Lung (tissue), 12 donors: ENCODE data around the gene LONRF2. TPM values are rescaled to one million over a fixed set of nuclear protein-coding genes. Genes with fewer than 3 reads are reported as not detected.

Source experiments
- ATAC-seq: fragments of 200-7000 bp; cut with Tn5 transposase; one replicate; pipeline ENCODE4 v1.9.1; 2020; ENCODE audit warnings: moderate number of reproducible peaks; ENCODE audit not compliant: insufficient read depth, low FRiP score
- DNase-seq, 3 donors: peaks; one replicate each; pipeline ENCODE4 v3.0.0-alpha.2; 2013 to 2017
- H3K27ac ChIP-seq, 2 donors: one replicate each; pipeline ENCODE4 v1.5.1; 2013; ENCODE audit warnings: mild to moderate bottlenecking in 2 of 2, moderate library complexity in 2 of 2, control low read depth in 1 of 2, inconsistent platforms in 1 of 2, low read depth in 1 of 2, low read length in 1 of 2
- H3K27me3 ChIP-seq, 3 donors: one replicate each; pipeline ENCODE4 v1.5.1; 2013; ENCODE audit warnings: low read length in 2 of 3; ENCODE audit not compliant: control insufficient read depth in 3 of 3, insufficient read depth in 3 of 3
- H3K36me3 ChIP-seq, 4 donors: one replicate each; pipeline ENCODE4 v1.5.1; 2013; ENCODE audit warnings: low read length in 4 of 4, mild to moderate bottlenecking in 1 of 4, moderate library complexity in 1 of 4; ENCODE audit not compliant: control insufficient read depth in 4 of 4, insufficient read depth in 4 of 4
- H3K4me1 ChIP-seq, 5 donors: one replicate each; pipeline ENCODE4 v1.5.1; 2013; ENCODE audit warnings: low read length in 5 of 5, mild to moderate bottlenecking in 2 of 5, moderate library complexity in 1 of 5; ENCODE audit not compliant: control insufficient read depth in 5 of 5, insufficient read depth in 5 of 5
- H3K4me3 ChIP-seq: one replicate; pipeline ENCODE4 v1.5.1; 2013; ENCODE audit warnings: mild to moderate bottlenecking, control low read depth, moderate library complexity
- H3K9ac ChIP-seq, 2 donors: one replicate each; pipeline ENCODE4 v1.5.1; 2013; ENCODE audit warnings: low read length in 2 of 2, control low read depth in 1 of 2; ENCODE audit not compliant: insufficient read depth in 1 of 2
- H3K9me3 ChIP-seq, 4 donors: one replicate each; pipeline ENCODE4 v1.5.1; 2013; ENCODE audit warnings: low read length in 3 of 4, mild to moderate bottlenecking in 1 of 4, moderate library complexity in 1 of 4; ENCODE audit not compliant: control insufficient read depth in 4 of 4, insufficient read depth in 3 of 4
- WGBS, 2 donors: extraction: QIAGEN DNeasy Blood & Tissue Kit; methylation state at CpG; one replicate each; pipeline ENCODE4 v1.1.7; 2013; 5-methylcytosine and 5-hydroxymethylcytosine counted together
- polyA plus RNA-seq, 2 donors: library from polyadenylated mRNA; stranded (reverse); fragments of 200-250 nt; gene quantifications; one replicate each; pipeline ENCODE4 v1.2.1, GENCODE V29; 2013
- total RNA-seq, 2 donors: library from RNA; depleted of rRNA in 1 of 2; stranded (reverse); fragments of >200 nt in 1 of 2; gene quantifications; one replicate each; pipeline ENCODE4 v1.2.1, GENCODE V29; 2014 to 2021
- TF ChIP-seq, protein P1 (sequence below): IDR thresholded peaks from 2 replicates; pipeline ENCODE4 v1.5.1; 2012; ENCODE audit warnings: mild to moderate bottlenecking; ENCODE audit errors: control extremely low read depth, extremely low read depth
- donor health status: control.
- donor health status: control.
- donor health status: Bipolar disorder and iron deficiency.
- donor health status: healthy.
- donor health status: DM: yes; HTN: yes; CAD: no.

LONRF2 gene
- total and polyA plus RNA-seq, 4 donors: 0.38 to 5.2 (median 2.6) TPM

DNA sequence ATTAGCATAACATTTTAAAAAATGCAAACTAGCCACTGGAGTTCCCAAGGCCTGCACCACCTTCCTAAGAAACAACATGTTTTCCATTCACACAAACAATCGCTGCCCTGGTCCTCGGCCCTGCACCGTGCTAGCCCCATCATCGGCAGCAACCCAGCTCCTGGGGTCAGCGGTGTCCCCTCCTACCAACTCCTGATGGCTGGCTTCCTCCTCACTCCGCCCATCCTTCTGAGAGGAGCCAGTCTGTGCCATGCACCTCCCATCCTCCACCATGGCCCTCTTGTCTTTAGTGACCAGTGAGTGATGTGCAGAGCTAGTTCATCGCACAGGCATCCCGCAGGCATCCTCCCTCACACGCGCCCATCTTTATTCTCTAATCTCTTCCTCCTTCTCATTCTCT, 81.9 kb downstream of the LONRF2 start:
- Histone ChIP-seq H3K27me3 (no peaks in the 10 kb centered on the region), H3K4me3 (no peak overlapping the region), H3K9ac (no peak overlapping the region), H3K36me3 (no peaks in the 10 kb centered on the region), H3K27ac (no peak overlapping the region), H3K4me1 (peaks cover 0 to 37% (median 3%) of the 10 kb centered on the region in 5 donors), H3K9me3 (no peaks in the 10 kb centered on the region)
- DNase-seq: no peak
- TF ChIP-seq, protein P1, sequence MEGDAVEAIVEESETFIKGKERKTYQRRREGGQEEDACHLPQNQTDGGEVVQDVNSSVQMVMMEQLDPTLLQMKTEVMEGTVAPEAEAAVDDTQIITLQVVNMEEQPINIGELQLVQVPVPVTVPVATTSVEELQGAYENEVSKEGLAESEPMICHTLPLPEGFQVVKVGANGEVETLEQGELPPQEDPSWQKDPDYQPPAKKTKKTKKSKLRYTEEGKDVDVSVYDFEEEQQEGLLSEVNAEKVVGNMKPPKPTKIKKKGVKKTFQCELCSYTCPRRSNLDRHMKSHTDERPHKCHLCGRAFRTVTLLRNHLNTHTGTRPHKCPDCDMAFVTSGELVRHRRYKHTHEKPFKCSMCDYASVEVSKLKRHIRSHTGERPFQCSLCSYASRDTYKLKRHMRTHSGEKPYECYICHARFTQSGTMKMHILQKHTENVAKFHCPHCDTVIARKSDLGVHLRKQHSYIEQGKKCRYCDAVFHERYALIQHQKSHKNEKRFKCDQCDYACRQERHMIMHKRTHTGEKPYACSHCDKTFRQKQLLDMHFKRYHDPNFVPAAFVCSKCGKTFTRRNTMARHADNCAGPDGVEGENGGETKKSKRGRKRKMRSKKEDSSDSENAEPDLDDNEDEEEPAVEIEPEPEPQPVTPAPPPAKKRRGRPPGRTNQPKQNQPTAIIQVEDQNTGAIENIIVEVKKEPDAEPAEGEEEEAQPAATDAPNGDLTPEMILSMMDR: no peak
- ATAC-seq: no peak
- 97 to 98% methylated on average over 10 of the region's 10 CpGs for WGBS, 2 donors

DNA sequence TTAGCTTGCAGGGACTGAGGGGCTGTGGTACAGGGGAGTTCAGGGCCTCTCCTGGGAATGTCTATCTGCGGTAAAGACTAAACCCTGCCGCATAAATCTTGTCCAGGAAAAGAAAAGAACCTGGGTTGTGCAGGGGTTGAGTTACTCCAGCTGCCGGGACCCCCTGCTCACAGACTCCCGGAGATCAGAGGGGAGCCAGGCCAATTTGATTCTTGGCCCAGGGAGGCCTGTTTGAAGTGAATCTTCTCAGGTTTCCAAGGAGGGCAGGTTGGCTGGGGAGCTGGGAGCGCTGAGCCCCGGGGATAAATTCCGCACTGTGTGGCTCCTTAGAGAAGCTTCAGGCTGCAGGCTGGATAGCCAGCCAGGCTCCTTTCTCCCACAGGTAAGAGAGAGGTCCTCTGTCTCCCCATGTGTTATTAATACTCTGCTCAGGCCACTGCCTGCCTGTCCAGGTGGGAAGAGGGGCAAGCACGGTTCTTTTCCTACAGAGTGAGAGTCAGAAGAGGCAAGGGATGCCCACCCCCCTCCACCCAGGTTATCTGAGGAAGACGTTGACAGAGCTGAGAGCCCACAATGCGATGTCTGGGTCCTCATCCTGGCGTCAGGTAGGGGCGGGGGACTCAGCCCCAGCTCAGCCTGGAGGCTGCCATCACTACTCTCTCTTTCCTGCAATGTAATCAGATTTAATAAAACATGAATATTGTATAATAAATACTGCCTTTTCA, 82.7 kb downstream of the LONRF2 start:
- 89 to 92% methylated on average over 12 of the region's 12 CpGs for WGBS, 2 donors
- H3K27me3 ChIP-seq: no peaks in the 10 kb centered on the region
- peak in 1 of 3 donors; percentile 11 for DNase-seq

DNA sequence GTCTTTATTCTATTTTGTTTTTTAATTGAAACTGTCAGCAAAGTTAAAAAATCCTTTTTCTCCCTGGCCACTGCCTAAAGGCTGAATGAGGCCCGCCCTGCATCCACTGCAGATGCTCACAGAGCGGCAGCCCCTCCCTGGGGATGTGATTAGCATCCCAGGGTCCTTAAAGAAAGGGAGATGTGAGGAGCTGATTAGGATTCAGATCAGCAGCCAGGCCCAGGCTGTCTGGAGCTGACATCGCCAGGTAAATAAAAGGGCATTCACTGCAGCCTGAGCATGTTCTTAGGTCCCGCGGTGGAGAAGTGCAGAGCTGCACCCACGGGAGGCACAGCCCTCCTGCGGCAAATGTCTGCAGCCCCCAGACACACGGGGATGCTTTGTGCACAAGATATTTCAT, 83.8 kb downstream of the LONRF2 start:
- Histone ChIP-seq H3K4me3 (no peak overlapping the region), H3K27ac (no peak overlapping the region), H3K4me1 (peaks cover 0 to 41% (median 3%) of the 10 kb centered on the region in 5 donors), H3K36me3 (no peaks in the 10 kb centered on the region), H3K27me3 (no peaks in the 10 kb centered on the region), H3K9me3 (no peaks in the 10 kb centered on the region), H3K9ac (no peak overlapping the region)
- WGBS, 2 donors: 95 to 97% methylated on average over 8 of the region's 8 CpGs
- DNase-seq (peak in 1 of 3 donors; percentile 3), ATAC-seq (no peak)
- TF ChIP-seq, protein P1: no peak

More for the DNA sequence above, 82.7 kb downstream of the LONRF2 start:
- Histone ChIP-seq H3K36me3 (no peaks in the 10 kb centered on the region), H3K4me1 (peaks cover 0 to 37% (median 3%) of the 10 kb centered on the region in 5 donors), H3K9ac (no peak overlapping the region), H3K9me3 (no peaks in the 10 kb centered on the region), H3K4me3 (no peak overlapping the region), H3K27ac (no peak overlapping the region)
- TF ChIP-seq, protein P1: no peak
- no peak for ATAC-seq
